ENCODE data around the gene PTRHD1. TPM values are rescaled to one million over a fixed set of nuclear protein-coding genes. Genes with fewer than 3 reads are reported as not detected.

PTRHD1 gene
- polyA plus RNA-seq, 1 of the 3 experiments (the other 2 are of a cell fraction): 74.4 TPM

DNA sequence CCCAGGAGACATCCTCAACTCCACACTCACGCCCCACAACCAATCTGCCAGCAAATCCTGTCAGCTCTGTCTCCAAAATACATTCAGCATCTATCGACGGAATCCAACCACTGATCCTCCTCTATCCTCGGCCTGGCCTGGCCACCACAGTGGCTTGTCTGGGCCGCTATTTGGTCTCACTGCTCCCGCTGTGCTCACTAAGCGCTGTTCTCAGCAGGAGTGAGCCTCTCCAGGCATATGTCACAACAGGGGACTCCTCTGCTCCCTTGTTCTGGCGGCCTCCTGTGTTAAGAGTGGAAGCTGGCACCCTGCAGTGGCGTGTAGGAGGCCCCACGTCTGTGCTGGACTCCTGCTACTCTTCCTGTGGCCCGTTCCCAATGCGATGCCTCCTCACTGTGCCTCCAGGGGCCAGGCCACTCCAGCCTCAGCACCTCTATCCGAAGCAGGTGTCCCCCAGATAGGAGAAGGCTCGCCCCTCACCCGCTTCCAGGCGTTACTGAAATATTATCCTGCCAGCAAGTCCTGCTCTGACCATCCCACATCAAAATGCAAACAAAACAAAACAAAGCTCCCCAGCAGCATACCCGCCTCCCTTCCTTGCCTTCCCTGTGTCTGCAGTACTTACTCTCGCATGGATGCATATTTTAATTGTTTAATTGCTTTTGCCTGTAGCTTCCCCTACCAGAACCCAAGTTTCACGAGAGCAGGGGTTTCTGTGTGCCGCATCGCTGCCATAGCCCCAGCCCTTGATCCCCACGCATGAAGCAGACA is 39.9 kb upstream of the PTRHD1 start:
- Histone ChIP-seq H3K36me3 (replicated peaks in 1 of 2; ENCODE audit: control insufficient read depth in 1 of 2, insufficient read depth in 2 of 2, low read length in 1 of 2) (peaks cover 0 to 2% of the 10 kb centered on the region in 2 experiments), H3K79me2 (ENCODE audit: insufficient read depth) (no peaks in the 10 kb centered on the region), H3K9ac (no peak overlapping the region), H3F3A (replicated peaks; ENCODE audit: insufficient read depth) (no peaks in the 10 kb centered on the region), H2AFZ (ENCODE audit: low read depth) (no peak overlapping the region), H3K4me1 (ENCODE audit: control insufficient read depth in 1 of 2, insufficient read depth in 2 of 2, low read depth in 1 of 2, low read length in 1 of 2) (no peaks in the 10 kb centered on the region; a peak in 1 of 4 replicates), H3K4me2 (no peak overlapping the region), H3K4me3 (ENCODE audit: low read depth in 2 of 2, low read length in 1 of 2) (no peak overlapping the region), H3K27ac (ENCODE audit: low read depth in 2 of 2, low read length in 1 of 2) (no peak overlapping the region), H3K9me2 (no peaks in the 10 kb centered on the region), H4K20me1 (ENCODE audit: insufficient read depth) (no peaks in the 10 kb centered on the region), H3K9me3 (no peaks in the 10 kb centered on the region), H3K27me3 (ENCODE audit: insufficient read depth) (no peaks in the 10 kb centered on the region)
- POLR2A ChIA-PET: no interaction called here
- WGBS (ENCODE audit: low lambda C conversion rate): 92% methylated on average over 22 of the region's 22 CpGs
- CTCF ChIA-PET: interaction anchor here (0.6 to 16.7 kb wide), 3 partner anchors 10 to 424 kb away, joined by 3 to 269 read pairs (median 3); no protein-coding TSS in a partner anchor
- DNase-seq: no peak
- TF ChIP-seq SMC3 (IDR thresholded peaks at IDR 0.05; ENCODE audit: low read depth, low read length) (no peak), TAF1 (IDR thresholded peaks at IDR 0.05; ENCODE audit: borderline replicate concordance, low read depth, low read length) (no peak), RCOR1 (IDR thresholded peaks at IDR 0.05; ENCODE audit: low read length) (no peak), RXRA (IDR thresholded peaks at IDR 0.05; ENCODE audit: borderline replicate concordance, low read depth) (no peak)
- TF ChIP-seq, protein P1, sequence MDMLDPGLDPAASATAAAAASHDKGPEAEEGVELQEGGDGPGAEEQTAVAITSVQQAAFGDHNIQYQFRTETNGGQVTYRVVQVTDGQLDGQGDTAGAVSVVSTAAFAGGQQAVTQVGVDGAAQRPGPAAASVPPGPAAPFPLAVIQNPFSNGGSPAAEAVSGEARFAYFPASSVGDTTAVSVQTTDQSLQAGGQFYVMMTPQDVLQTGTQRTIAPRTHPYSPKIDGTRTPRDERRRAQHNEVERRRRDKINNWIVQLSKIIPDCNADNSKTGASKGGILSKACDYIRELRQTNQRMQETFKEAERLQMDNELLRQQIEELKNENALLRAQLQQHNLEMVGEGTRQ (IDR thresholded peaks at IDR 0.05; ENCODE audit: borderline replicate concordance, low read depth, low read length): no peak
- TF ChIP-seq, protein P2, sequence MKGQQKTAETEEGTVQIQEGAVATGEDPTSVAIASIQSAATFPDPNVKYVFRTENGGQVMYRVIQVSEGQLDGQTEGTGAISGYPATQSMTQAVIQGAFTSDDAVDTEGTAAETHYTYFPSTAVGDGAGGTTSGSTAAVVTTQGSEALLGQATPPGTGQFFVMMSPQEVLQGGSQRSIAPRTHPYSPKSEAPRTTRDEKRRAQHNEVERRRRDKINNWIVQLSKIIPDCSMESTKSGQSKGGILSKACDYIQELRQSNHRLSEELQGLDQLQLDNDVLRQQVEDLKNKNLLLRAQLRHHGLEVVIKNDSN (IDR thresholded peaks at IDR 0.05; ENCODE audit: borderline replicate concordance, low read depth): no peak

DNA sequence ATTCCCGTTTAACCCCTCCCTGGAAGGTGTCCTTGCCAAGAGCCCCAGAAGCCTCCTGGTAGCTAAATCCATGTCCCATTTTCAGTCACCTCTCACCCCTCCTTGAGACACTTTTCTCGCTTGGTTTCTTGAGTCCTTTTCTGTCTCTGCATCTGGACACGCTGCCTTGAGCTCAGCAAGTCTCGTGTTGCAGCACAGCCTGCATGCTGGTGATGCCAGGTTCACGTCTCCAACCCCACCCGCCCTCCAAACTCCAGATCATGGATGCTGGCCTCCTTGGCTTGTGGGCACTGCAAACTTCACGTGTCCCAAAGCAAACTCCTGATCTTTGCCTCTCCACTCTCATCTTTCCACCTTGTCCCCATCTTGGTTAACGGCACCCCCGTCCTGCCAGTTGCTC is 39.3 kb upstream of the PTRHD1 start:
- 91% methylated on average over 9 of the region's 9 CpGs for WGBS (ENCODE audit: low lambda C conversion rate)
- no peak overlapping the region for H3K4me2 ChIP-seq
- H3K9ac ChIP-seq: no peak overlapping the region
- peaks cover 0 to 5% of the 10 kb centered on the region in 2 experiments; a peak in 1 of 4 replicates for H3K4me1 ChIP-seq (ENCODE audit: control insufficient read depth in 1 of 2, insufficient read depth in 2 of 2, low read depth in 1 of 2, low read length in 1 of 2)
- POLR2A ChIA-PET: no interaction called here
- CTCF ChIA-PET: interaction anchor here (0.6 to 16.7 kb wide), 3 partner anchors 115 to 423 kb away, joined by 3 to 269 read pairs (median 3); no protein-coding TSS in a partner anchor
- no peaks in the 10 kb centered on the region for H3K27me3 ChIP-seq (ENCODE audit: insufficient read depth)
- H3K79me2 ChIP-seq (ENCODE audit: insufficient read depth): no peaks in the 10 kb centered on the region
- no peak overlapping the region for H3K27ac ChIP-seq (ENCODE audit: low read depth in 2 of 2, low read length in 1 of 2)
- no peaks in the 10 kb centered on the region for H4K20me1 ChIP-seq (ENCODE audit: insufficient read depth)
- no peaks in the 10 kb centered on the region for H3F3A ChIP-seq (replicated peaks; ENCODE audit: insufficient read depth)
- H3K4me3 ChIP-seq (ENCODE audit: low read depth in 2 of 2, low read length in 1 of 2): no peak overlapping the region
- peaks cover 0 to 2% of the 10 kb centered on the region in 2 experiments for H3K36me3 ChIP-seq (replicated peaks in 1 of 2; ENCODE audit: control insufficient read depth in 1 of 2, insufficient read depth in 2 of 2, low read length in 1 of 2)
- H2AFZ ChIP-seq (ENCODE audit: low read depth): no peak overlapping the region
- no peaks in the 10 kb centered on the region for H3K9me2 ChIP-seq
- DNase-seq: no peak
- no peaks in the 10 kb centered on the region for H3K9me3 ChIP-seq
- TF ChIP-seq NFIC (IDR thresholded peaks at IDR 0.05; ENCODE audit: borderline replicate concordance): no peak
- TF ChIP-seq, protein P2 (IDR thresholded peaks at IDR 0.05; ENCODE audit: borderline replicate concordance, low read depth): no peak
- no peak for TF ChIP-seq SMC3 (IDR thresholded peaks at IDR 0.05; ENCODE audit: low read depth, low read length)
- no peak for TF ChIP-seq YY1 (IDR thresholded peaks at IDR 0.05; ENCODE audit: low read depth)
- TF ChIP-seq ELF1 (IDR thresholded peaks at IDR 0.05): no peak
- TF ChIP-seq, protein P3, sequence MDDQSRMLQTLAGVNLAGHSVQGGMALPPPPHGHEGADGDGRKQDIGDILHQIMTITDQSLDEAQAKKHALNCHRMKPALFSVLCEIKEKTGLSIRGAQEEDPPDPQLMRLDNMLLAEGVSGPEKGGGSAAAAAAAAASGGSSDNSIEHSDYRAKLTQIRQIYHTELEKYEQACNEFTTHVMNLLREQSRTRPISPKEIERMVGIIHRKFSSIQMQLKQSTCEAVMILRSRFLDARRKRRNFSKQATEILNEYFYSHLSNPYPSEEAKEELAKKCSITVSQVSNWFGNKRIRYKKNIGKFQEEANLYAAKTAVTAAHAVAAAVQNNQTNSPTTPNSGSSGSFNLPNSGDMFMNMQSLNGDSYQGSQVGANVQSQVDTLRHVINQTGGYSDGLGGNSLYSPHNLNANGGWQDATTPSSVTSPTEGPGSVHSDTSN (IDR thresholded peaks at IDR 0.05): no peak
- no peak for TF ChIP-seq NRF1 (IDR thresholded peaks at IDR 0.05; ENCODE audit: low read depth, low read length)
- TF ChIP-seq GABPA (IDR thresholded peaks at IDR 0.05; ENCODE audit: low read depth): no peak
- no peak for TF ChIP-seq RFX5 (IDR thresholded peaks at IDR 0.05; ENCODE audit: low read length)
- no peak for TF ChIP-seq TAF1 (IDR thresholded peaks at IDR 0.05; ENCODE audit: borderline replicate concordance, low read depth, low read length)
- no peak for TF ChIP-seq JUND (IDR thresholded peaks at IDR 0.05)
- TF ChIP-seq CHD2 (IDR thresholded peaks at IDR 0.05; ENCODE audit: low read length, partially characterized antibody): no peak
- no peak for TF ChIP-seq FOXM1 (IDR thresholded peaks at IDR 0.05; ENCODE audit: low read depth)
- no peak for TF ChIP-seq POLR2AphosphoS5 (IDR thresholded peaks at IDR 0.05; ENCODE audit: low read depth, low read length)
- TF ChIP-seq, protein P4, sequence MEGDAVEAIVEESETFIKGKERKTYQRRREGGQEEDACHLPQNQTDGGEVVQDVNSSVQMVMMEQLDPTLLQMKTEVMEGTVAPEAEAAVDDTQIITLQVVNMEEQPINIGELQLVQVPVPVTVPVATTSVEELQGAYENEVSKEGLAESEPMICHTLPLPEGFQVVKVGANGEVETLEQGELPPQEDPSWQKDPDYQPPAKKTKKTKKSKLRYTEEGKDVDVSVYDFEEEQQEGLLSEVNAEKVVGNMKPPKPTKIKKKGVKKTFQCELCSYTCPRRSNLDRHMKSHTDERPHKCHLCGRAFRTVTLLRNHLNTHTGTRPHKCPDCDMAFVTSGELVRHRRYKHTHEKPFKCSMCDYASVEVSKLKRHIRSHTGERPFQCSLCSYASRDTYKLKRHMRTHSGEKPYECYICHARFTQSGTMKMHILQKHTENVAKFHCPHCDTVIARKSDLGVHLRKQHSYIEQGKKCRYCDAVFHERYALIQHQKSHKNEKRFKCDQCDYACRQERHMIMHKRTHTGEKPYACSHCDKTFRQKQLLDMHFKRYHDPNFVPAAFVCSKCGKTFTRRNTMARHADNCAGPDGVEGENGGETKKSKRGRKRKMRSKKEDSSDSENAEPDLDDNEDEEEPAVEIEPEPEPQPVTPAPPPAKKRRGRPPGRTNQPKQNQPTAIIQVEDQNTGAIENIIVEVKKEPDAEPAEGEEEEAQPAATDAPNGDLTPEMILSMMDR (IDR thresholded peaks at IDR 0.05): no peak
